Measurements from ENCODE around the gene NFATC1.

GRCh38 chr18:79563949-79564348 lies 168.2 kb downstream of the NFATC1 start:
- TF ChIP-seq POLR2AphosphoS5 (IDR thresholded peaks at IDR 0.05; ENCODE audit: low read depth, low read length), result no peak
- no peak for TF ChIP-seq SIN3A (IDR thresholded peaks at IDR 0.05; ENCODE audit: borderline replicate concordance, insufficient read depth, low read length)
- TF ChIP-seq, protein P1, sequence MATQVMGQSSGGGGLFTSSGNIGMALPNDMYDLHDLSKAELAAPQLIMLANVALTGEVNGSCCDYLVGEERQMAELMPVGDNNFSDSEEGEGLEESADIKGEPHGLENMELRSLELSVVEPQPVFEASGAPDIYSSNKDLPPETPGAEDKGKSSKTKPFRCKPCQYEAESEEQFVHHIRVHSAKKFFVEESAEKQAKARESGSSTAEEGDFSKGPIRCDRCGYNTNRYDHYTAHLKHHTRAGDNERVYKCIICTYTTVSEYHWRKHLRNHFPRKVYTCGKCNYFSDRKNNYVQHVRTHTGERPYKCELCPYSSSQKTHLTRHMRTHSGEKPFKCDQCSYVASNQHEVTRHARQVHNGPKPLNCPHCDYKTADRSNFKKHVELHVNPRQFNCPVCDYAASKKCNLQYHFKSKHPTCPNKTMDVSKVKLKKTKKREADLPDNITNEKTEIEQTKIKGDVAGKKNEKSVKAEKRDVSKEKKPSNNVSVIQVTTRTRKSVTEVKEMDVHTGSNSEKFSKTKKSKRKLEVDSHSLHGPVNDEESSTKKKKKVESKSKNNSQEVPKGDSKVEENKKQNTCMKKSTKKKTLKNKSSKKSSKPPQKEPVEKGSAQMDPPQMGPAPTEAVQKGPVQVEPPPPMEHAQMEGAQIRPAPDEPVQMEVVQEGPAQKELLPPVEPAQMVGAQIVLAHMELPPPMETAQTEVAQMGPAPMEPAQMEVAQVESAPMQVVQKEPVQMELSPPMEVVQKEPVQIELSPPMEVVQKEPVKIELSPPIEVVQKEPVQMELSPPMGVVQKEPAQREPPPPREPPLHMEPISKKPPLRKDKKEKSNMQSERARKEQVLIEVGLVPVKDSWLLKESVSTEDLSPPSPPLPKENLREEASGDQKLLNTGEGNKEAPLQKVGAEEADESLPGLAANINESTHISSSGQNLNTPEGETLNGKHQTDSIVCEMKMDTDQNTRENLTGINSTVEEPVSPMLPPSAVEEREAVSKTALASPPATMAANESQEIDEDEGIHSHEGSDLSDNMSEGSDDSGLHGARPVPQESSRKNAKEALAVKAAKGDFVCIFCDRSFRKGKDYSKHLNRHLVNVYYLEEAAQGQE (IDR thresholded peaks at IDR 0.05; ENCODE audit: insufficient read depth in 1 of 2, low read depth in 2 of 2, low read length in 2 of 2), result no peak
